GM19193 (cell line): ENCODE measurements around the gene TRIM67.

Experiments
- POLR2A ChIP-seq: IDR thresholded peaks from 4 replicates; pipeline ENCODE4 v1.6.1; 2011; ENCODE audit not compliant: insufficient read depth, insufficient read length; ENCODE audit errors: extremely low read depth

Gene TRIM67

GRCh38 chr1:231206856-231207255, 45.0 kb downstream of the TRIM67 start:
- no peak for TF ChIP-seq POLR2A

DNA sequence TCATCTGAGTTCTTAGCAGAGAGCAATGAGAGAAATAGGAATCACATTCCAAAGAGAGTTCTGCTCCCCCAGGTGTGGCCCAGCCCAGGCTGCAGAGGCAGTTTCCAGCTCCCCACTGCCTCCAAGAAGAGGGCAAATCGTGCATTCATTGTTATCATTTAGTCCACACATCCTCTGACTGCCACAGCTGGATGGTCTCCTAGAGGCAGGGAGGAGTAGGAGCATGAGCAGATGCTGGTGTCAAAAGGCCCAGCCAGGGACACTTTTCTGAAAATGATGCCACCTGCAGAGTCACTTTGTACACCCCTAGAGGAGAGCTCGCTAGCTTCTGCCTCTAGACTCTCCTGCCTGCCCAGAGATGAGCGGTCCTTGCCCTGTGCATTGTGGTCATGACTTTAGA, 45.6 kb downstream of the TRIM67 start:
- no peak for TF ChIP-seq POLR2A

DNA sequence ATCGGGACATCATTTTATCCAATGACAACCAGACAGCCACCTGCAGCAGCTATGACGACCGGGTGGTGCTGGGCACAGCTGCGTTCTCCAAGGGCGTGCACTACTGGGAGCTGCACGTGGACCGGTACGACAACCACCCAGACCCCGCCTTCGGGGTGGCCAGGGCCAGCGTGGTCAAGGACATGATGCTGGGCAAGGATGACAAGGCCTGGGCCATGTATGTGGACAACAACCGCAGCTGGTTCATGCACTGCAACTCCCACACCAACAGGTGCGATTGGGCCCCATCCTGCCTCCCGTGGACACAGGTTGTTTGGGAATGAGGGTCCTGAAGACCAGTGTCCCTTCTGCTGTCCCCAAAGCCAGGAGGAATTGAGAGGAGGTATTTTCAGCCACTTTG, 47.1 kb downstream of the TRIM67 start:
- no peak for TF ChIP-seq POLR2A

GRCh38 chr1:231209531-231209930, 47.7 kb downstream of the TRIM67 start:
- TF ChIP-seq POLR2A, result no peak

DNA sequence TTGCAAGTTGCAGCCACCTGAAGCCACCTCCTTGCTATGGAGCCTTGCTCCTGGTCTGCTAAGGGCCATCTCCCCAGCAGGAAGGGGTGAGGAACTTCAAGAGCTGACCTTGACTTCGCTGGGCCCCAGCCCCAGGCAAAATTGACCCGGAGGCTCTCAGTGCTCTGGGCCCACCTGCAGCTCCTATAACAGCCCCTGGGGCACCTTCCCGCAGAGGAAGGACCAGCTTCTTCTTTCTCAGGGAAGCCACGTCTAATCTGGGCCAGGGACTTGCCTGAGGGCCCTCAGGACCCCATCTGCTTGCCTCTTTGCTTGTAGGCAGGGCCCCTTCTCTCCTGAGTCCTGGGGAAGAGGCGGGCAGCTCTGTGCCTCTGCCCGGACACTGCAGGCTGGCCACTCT, 48.3 kb downstream of the TRIM67 start:
- no peak for TF ChIP-seq POLR2A

DNA sequence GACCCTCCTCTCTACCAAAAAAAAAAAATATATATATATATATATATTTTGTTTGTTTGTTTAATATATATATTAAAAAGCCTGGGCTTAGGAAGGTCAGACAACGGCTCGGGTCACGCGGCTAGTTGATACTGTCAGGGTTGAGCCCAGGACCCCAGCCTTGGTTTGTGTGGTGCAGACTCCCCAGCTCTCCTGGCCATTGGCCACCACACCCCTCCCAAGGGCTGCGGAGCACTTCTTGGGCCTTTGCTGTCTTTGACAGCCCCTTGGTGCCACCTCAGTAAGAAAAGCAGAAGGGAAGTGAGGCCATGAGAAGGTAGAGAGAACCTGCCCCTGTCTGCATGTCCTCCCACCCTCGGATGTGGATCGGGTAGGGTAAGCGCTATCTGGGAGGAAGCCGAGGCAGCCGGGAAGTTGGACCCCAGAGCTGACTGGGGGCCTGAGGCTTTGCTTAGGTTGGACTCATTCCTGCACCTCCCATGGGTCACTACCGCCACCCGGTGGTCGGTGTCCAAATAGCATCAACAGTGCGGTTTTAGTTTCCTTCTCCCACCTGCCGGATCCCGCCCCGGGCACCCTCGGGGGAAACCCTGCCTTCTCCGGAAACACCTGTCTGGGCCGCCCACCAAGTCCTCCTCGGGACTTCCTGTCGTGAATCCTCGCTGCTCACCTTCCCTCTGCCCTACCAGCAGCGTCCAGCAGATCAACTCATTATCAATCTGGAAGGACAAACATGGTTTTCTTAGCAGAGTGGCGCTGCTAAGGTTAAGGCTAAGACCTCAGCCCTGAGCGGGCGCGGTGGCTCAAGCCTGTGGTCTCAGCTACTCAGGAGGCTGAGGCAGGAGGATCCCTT, 49.4 kb downstream of the TRIM67 start:
- peak; percentile 48 for TF ChIP-seq POLR2A

- TF ChIP-seq POLR2A, result no peak
Measured at GRCh38 chr1:231213831-231214573, 52.1 kb downstream of the TRIM67 start.

DNA sequence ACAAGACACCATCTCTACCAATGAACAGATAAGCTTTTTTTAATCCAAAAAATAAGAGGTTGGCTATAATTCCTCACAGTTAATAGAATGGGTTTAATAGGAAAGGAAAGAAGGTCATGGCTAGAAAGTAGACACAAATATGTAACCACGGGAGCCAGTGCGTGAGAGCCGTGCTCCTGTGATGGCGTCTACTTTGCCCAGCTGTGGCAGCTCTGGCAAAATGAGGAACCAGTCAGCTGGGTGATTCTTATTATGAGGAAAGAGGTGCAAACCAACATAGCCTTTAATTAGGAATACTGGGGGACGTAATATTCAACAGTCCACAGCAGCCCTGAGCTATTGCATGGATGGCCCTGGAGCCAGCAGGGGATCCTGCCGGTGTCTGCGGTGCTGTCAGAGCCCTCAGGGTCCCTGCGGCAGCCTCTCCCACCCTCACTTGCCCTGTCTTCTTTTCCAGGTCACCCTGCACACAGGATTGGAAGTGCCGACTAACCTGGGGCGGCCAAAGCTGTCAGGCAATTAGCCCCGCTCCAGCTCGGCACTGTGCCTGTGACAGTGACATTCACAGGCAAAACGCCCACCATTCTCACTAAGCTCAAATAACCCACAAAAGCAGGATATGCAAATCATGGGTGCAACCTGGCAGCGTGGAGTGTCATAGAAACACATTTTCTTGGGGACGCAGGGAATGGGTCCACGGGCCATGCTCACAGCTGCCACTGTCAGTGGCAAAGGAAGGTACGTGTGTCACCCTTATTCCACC, 53.2 kb downstream of the TRIM67 start:
- no peak for TF ChIP-seq POLR2A

GRCh38 chr1:231215681-231216385, 54.0 kb downstream of the TRIM67 start:
- TF ChIP-seq POLR2A, result no peak

- no peak for TF ChIP-seq POLR2A
Measured at GRCh38 chr1:231216498-231216897, 54.6 kb downstream of the TRIM67 start.

DNA sequence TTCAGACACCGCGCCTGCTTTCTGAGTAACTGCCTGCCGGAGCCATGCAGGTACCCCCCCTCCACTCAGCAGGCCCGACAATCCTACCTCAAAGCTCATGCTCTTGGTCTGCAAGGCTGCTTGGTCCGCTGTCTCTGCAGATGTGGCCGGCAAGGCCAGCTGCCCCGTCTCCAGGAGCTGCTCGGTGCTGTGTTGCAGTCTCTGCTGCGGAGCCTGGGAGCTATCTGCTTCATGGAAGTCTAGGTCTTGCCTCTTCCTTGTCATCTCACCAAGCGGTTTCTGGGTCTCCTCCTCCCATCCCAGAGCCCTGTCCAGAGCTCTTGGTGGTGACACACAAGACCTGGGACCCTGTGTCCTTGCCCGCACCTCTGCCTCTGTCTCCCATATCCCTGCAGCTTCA, 55.2 kb downstream of the TRIM67 start:
- no peak for TF ChIP-seq POLR2A

- TF ChIP-seq POLR2A, result no peak
Measured at GRCh38 chr1:231218078-231218477, 56.2 kb downstream of the TRIM67 start.

- no peak for TF ChIP-seq POLR2A
Measured at GRCh38 chr1:231219422-231220401, 57.9 kb downstream of the TRIM67 start.

- no peak for TF ChIP-seq POLR2A
Measured at GRCh38 chr1:231220801-231221200, 58.9 kb downstream of the TRIM67 start.

GRCh38 chr1:231226156-231226555, 64.3 kb downstream of the TRIM67 start:
- TF ChIP-seq POLR2A, result no peak
